ENCODE results near the gene PTGER2. TPM values are rescaled to one million over a fixed set of nuclear protein-coding genes. Genes with fewer than 3 reads are reported as not detected.

PTGER2 gene
- total RNA-seq, 6 experiments from 2014 or later, result 0.28 to 0.73 (median 0.37) TPM

GRCh38 chr14:52370406-52370935 lies 56.4 kb downstream of the PTGER2 start:
- peaks cover 6% of the 10 kb centered on the region for H3K36me3 Mint-ChIP-seq (ENCODE audit: low read depth)
- peaks cover 10% of the 10 kb centered on the region for H3K9me3 Mint-ChIP-seq
- no peak for DNase-seq
- H3K27ac Mint-ChIP-seq, result no peak overlapping the region
- peaks cover 1% of the 10 kb centered on the region; the same call in 1 of the 2 replicates for H3K4me1 Mint-ChIP-seq (ENCODE audit: low read depth)
- peaks cover 14% of the 10 kb centered on the region for H3K27me3 Mint-ChIP-seq (ENCODE audit: insufficient read depth)
- H3K4me3 Mint-ChIP-seq, result no peak overlapping the region
- no peak for TF ChIP-seq CTCF (IDR thresholded peaks at IDR 0.05)

- peaks cover 13% of the 10 kb centered on the region for H3K27me3 Mint-ChIP-seq (ENCODE audit: insufficient read depth)
- H3K27ac Mint-ChIP-seq, result no peak overlapping the region
- DNase-seq, result no peak
- TF ChIP-seq CTCF (IDR thresholded peaks at IDR 0.05), result no peak
- H3K4me3 Mint-ChIP-seq, result no peak overlapping the region
- H3K4me1 Mint-ChIP-seq (ENCODE audit: low read depth), result peaks cover 15% of the 10 kb centered on the region
- H3K36me3 Mint-ChIP-seq (ENCODE audit: low read depth), result peaks cover 6% of the 10 kb centered on the region
- H3K9me3 Mint-ChIP-seq, result peaks cover 10% of the 10 kb centered on the region
These were observed 63.8 kb downstream of the PTGER2 start for GRCh38 chr14:52377940-52378339.

Other genes starting within 250 kb of the PTGER2 start
- gene NID2, start 245.3 kb upstream of the PTGER2 start, total RNA-seq (2021; fragmentation: NEBNext Ultra II Directional; extraction: Animal tissue kit (Norgen Biotek cat#: 25700)), result 100 to 1,000 TPM in 5 of 6 experiments, 10 to 100 TPM in 1; 97.3 to 125 (median 113) TPM
- gene PTGDR, start 46.6 kb upstream of the PTGER2 start, total RNA-seq (2021; fragmentation: NEBNext Ultra II Directional; extraction: Animal tissue kit (Norgen Biotek cat#: 25700)), result not detected
- gene TXNDC16, start 238.2 kb downstream of the PTGER2 start, total RNA-seq (2021; fragmentation: NEBNext Ultra II Directional; extraction: Animal tissue kit (Norgen Biotek cat#: 25700)), result 1 to 10 TPM; 1.5 to 2.2 (median 1.8) TPM
- gene GPR137C, start 238.5 kb downstream of the PTGER2 start, total RNA-seq (2021; fragmentation: NEBNext Ultra II Directional; extraction: Animal tissue kit (Norgen Biotek cat#: 25700)), result 1 to 10 TPM in 2 of 6 experiments, under 1 TPM in 4; 0.73 to 1.1 (median 0.82) TPM

Measured in HFFc6 (cell line).